RPMI8226 (cell line): ENCODE results near the gene CEMIP.

Experiments used
- DNase-seq: peaks from one replicate; pipeline ENCODE4 v3.0.0-alpha.2; 2015

The CEMIP gene

GRCh38 chr15:80778964-80779657 lies at the start of gene CEMIP:
CEMIP (plus strand) TSS chr15:80779370; CDS start chr15:80873880, 94,510 bp downstream.
- DNase-seq: peak; percentile 75

- no peak for DNase-seq
These were observed 48.8 kb upstream of the CEMIP start for GRCh38 chr15:80730387-80730786.

- no peak for DNase-seq
These were observed 48.2 kb upstream of the CEMIP start for GRCh38 chr15:80730926-80731325.

GRCh38 chr15:80732167-80732566 lies 47.0 kb upstream of the CEMIP start:
- DNase-seq: no peak

- no peak for DNase-seq
These were observed 46.4 kb upstream of the CEMIP start for GRCh38 chr15:80732818-80733217.

- no peak for DNase-seq
These were observed 45.7 kb upstream of the CEMIP start for GRCh38 chr15:80733460-80733859.

- no peak for DNase-seq
These were observed 43.8 kb upstream of the CEMIP start for GRCh38 chr15:80735344-80735743.

GRCh38 chr15:80736560-80736959 lies 42.6 kb upstream of the CEMIP start:
- no peak for DNase-seq

GRCh38 chr15:80739919-80740318 lies 39.3 kb upstream of the CEMIP start:
- DNase-seq: no peak

GRCh38 chr15:80742081-80742480 lies 37.1 kb upstream of the CEMIP start:
- DNase-seq: no peak

- DNase-seq: no peak
These were observed 35.9 kb upstream of the CEMIP start for GRCh38 chr15:80743189-80743833.

- no peak for DNase-seq
These were observed 34.8 kb upstream of the CEMIP start for GRCh38 chr15:80744415-80744814.

GRCh38 chr15:80744826-80745225 lies 34.3 kb upstream of the CEMIP start:
- no peak for DNase-seq

GRCh38 chr15:80745888-80746287 lies 33.3 kb upstream of the CEMIP start:
- DNase-seq: no peak

GRCh38 chr15:80747317-80748053 lies 31.7 kb upstream of the CEMIP start:
- no peak for DNase-seq

- DNase-seq: no peak
These were observed 29.6 kb upstream of the CEMIP start for GRCh38 chr15:80749589-80749988.

- DNase-seq: no peak
These were observed 28.6 kb upstream of the CEMIP start for GRCh38 chr15:80750575-80750974.

GRCh38 chr15:80752204-80752603 lies 27.0 kb upstream of the CEMIP start:
- no peak for DNase-seq

GRCh38 chr15:80753161-80753560 lies 26.0 kb upstream of the CEMIP start:
- DNase-seq: no peak

- DNase-seq: no peak
These were observed 25.2 kb upstream of the CEMIP start for GRCh38 chr15:80754014-80754413.

GRCh38 chr15:80755885-80756284 lies 23.3 kb upstream of the CEMIP start:
- no peak for DNase-seq

GRCh38 chr15:80758130-80758745 lies 20.9 kb upstream of the CEMIP start:
- no peak for DNase-seq

- DNase-seq: no peak
These were observed 18.2 kb upstream of the CEMIP start for GRCh38 chr15:80760960-80761359.

GRCh38 chr15:80761754-80762153 lies 17.4 kb upstream of the CEMIP start:
- DNase-seq: no peak
